ENCODE results near the gene SZRD1.

GRCh38 chr1:16351994-16352841 is 14.8 kb upstream of the SZRD1 start, which contains the start of gene FBXO42:
- TF ChIP-seq CTCF (IDR thresholded peaks at IDR 0.05; ENCODE audit: low read depth, low read length) (peak; percentile 38), EZH2phosphoT487 (IDR thresholded peaks at IDR 0.05; ENCODE audit: low read depth) (no peak)

Measured in OCI-LY3 (cell line).